NCI-H446 treated with DMSO at 0.1 percent for 48 hours (cell line): Measurements from ENCODE around the gene SLC7A8.
A peak's percentile ranks its signal among the peaks of the same experiment; 100 is the strongest.

Experiments
- DNase-seq: peaks from one replicate; lab custom pipeline; 2025; lab: John Stamatoyannopoulos, UW

The SLC7A8 gene

GRCh38 chr14:23158779-23159178, 24.7 kb downstream of the SLC7A8 start:
- DNase-seq: no peak

DNA sequence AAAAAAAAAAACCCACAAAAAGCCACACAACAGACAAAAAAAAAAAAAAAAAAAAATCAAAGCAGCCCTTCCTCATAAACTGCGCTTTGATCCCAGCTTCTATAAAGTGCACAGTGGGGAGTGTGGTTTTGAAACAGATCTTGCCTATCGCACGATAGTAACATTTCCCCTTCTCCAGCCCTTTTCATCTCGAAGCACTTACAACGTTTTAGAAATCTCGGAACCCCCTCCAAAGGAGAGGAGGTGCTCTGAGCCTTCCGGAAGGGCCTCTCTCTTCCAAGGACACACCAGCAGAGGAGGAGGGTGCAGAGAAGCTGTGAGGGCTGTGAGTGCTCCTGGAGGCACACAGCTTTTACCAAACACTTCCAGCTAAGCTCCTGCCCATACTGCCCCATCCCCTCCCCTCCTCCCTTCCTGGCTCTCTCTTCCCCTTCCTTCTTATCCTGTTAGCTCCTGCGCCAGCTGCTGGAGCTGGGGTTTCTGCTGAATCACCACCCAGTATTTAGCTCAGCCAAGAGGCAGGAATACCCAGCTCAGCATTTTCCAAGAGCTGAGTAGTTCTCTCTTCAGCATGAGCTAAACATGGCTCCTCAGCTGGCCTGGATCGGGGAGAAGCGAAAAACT, 28.4 kb downstream of the SLC7A8 start:
- peak; percentile 73 for DNase-seq

- peak; percentile 82 for DNase-seq
Measured at GRCh38 chr14:23153851-23154796, 29.3 kb downstream of the SLC7A8 start.

GRCh38 chr14:23151342-23151741, 32.1 kb downstream of the SLC7A8 start:
- no peak for DNase-seq

- DNase-seq: no peak
Measured at GRCh38 chr14:23149745-23150144, 33.7 kb downstream of the SLC7A8 start.

DNA sequence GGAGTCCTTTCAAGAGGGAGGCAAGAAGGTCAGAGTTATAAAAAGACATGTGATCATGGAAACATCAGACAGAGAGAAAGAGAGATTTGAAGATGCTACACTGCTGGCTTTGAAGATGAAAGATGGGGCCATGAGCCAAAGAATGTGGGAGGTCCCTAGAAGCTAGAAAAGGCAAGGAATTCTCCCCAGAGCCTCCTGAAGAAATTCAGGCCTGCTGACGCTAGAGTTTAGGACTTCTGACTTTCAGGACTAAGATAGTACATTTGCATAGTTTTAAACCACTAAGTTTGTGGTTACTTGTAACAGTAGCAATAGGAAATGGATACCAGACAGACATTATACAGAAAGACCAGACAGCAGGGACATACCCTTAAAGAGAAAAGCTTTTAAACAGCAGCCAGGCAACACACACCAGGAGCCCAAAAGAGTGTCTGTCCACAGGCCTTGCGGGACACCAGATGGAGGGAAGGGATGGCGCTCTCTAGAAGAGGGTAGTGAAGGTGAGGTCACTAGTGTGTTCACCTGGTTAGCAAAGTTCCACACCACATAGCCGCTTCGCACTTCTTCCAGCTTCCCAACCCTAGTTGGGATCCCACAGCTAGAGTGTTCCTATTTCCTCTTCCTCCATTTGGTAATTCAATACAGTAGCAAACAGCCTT, 34.7 kb downstream of the SLC7A8 start:
- no peak for DNase-seq

DNA sequence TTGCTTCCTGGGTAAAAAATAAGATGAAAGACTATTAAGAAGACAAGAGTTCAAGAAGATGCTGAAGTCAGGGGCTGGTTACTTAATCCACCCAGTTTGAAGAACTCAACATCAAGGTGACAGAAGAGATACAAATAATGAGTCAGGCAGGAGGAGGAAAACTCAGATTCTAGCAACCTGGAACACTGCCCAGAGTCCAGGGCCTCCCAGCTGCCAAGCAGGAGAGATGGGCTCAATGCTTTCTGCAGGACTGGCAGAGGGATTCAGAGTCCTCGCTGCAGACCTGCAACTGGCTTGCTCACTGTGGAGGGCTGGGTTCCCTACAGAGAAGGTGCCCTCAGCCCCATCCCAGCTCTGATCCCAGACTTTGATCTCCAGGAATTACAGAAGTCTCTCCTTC, 35.8 kb downstream of the SLC7A8 start:
- DNase-seq: peak; percentile 88

DNA sequence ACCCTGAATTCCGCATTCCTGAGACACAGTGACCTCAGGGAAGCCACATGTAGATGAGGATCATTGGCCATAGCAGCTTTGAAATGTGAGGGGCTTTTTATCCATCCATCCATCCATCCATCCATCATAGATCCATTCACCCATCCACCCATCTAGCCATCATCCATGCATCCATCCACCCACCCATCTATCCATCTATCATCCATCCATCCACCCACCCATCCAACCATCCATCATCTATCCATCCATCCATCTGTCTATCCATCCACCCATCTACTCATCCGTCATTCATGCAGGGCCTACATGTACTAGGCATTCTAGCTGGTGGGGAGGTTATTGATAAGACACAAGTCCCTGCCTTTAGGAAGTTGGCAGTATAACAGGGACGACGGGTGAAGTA, 36.5 kb downstream of the SLC7A8 start:
- no peak for DNase-seq

DNA sequence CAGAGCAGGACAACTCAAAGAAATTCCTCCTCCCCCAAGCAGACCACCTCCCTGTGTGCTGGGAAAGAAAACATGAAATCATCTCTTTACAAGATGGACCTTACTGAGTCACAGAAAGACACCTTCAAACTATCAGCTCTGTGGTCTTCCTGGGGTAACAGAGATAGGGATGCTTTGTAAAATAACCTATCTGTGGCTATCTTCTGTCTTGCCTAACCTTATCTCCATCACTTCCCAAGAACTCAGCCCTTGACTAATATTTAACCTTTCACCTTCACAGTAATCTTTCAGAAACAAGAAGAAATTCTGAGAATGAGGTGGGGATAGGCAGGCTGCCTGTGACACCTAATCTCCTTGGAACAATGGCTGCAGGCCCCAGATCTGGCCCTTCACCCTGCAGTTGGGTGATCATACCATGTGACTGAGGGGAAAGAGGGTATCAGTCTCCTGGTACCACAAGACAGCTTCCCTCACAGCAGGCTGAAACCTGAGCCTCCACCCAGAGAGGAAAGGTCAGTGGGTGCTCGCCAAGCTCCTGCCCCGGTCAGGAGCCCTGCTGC, 37.0 kb downstream of the SLC7A8 start:
- no peak for DNase-seq

GRCh38 chr14:23145794-23146350, 37.6 kb downstream of the SLC7A8 start:
- peak; percentile 9 for DNase-seq

DNA sequence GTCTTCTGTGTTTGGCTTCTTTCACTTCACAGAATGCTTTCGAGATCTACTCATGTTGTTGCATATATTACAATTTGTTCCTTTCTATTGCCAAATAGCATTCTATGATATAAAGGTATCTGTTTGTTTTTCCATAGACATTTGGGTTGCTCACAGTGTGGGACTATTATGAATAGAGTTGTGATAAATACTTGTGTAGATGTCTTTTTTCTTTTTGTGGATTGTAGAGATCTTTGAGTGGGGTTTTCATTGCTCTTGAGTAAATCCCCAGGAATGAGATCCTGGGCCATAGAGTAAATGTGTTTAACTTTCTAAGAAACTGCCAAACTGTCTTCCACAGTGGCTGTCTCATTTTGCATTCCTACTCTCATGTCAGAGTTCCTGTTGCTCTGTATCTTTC, 39.5 kb downstream of the SLC7A8 start:
- no peak for DNase-seq

DNA sequence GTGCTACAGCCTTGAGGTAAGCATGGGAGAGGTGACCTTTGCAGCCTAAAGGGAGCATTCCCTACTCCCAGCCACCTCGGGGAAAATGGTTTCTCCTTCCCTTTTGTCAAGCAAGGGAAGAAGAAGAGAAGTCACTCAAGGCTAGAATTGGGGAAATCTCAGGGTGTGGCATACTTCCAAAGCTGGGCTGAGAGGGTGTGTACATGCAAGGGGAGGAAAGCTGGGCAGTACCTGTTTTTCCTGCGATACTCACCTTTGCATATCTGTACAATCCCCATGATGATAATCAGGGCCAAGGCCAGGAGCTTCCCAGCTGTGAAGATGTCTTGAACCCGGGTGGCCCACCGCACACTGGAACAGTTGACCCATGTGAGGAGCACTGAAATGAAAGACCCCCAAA, 40.6 kb downstream of the SLC7A8 start:
- no peak for DNase-seq

DNA sequence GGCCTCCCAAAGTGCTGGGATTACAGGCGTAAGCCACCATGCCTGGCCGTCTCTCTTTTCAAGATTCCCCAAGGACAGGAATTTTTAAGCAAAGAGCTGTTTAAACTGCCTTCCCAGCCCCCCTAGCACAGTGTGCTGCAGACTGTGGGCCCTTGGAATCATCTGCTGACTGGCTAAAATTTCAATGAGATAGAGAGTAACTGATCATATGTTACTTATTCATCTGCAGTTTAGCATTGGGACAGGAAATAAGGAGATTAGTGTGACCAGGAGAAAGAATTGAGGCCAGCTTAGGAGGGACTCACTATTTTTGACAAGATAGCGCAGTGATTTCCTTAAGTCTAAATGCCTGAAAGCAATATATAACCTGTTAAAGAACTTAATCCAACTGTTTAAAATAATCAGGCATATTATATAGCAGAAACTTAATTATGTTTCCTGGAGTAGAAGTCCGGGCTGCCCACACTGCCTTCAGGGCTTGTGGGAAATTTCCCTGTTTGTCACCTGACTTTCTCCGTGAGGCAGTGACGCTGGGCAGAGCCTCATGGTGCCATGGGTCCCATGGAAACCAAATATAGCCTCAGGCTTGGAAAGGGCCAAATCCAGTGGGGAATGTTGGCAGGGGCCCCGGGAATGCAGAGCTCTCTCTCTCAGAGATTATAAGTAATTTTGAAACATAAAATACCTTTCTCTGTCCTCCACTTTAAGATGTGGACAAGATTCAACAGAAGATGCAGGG, 41.6 kb downstream of the SLC7A8 start:
- DNase-seq: peak; percentile 36

DNA sequence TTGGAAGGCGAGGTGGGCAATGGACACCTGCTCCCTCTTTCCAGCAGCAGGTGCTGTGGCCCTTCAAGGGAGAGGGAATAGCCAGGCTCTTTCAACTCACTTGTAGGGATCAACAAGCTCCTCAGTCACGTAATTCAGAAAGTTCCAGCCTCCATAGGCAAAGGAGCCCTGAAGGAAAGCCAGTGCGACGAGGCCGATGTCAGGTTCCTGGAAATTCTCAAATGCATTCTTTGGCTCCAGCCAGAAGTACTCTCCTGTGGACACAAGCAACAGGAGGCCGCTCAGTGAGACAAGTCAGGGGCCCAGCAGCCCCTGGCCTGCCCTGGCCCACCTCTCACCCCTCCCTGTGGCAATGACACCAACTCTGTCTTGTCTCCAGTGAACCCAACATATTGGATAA, 43.1 kb downstream of the SLC7A8 start:
- DNase-seq: no peak

- DNase-seq: no peak
Measured at GRCh38 chr14:23139874-23140273, 43.6 kb downstream of the SLC7A8 start.

DNA sequence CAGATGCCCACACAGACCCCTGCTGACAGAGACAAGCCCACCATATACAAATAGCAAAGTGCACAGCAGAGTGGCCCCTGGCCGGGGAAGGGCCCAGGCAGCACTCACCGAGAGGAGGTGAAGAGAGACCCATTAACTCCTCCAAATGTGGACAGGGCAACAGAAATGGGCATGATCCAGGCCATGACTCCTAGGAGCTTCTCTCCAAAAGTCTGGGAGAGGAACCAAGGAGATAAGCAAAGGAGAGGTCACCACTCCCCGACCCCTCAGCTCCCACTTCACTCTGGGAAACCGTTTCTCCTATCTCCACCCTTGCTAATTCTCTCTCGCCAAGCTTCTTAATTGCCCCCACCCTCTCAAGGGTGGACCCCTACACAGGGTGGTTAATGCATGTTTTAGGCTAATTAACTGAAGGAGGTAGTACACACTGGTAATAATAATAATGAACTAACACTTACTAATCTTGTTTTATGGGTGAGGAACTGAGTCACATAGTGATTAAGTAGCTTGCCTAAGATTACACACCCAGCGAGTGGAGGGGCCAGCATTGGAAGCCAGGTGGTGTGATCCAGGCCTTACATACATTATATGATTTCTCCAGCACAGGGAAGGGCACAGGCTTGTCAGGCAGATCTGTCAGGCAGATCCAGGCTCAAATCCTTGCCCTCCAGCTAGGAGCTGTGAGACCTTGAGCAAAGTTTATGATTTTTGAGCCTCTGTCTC, 45.5 kb downstream of the SLC7A8 start:
- DNase-seq: no peak

- DNase-seq: peak; percentile 50
Measured at GRCh38 chr14:23137192-23137812, 46.2 kb downstream of the SLC7A8 start.

DNA sequence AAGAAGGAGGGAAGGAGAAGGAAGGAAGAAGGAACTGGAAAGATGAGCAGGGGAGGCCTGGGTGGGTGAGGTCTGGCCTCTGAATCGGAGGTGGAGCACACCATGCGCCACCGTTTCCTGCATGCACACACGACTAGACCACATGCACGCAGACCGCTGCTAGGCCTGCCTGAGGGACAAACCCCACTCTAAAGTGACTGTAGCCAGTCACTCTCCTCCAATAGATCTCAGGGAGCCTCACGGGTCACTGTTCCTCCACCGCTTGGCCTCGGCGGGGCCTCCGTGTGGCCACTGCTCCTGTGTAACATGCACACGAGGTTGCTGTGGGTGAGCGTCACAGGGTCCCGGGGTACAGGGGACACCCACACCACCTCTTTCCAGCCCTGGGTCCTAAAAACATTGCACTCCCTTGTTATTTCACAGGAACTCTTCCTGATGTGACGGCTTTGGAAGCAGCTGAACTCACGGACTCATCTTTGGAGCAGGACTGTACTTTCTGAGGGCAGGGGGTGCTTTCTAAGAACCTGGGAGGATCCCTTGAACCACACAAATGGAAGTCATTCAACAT, 46.8 kb downstream of the SLC7A8 start:
- no peak for DNase-seq

- DNase-seq: no peak
Measured at GRCh38 chr14:23132970-23133369, 50.5 kb downstream of the SLC7A8 start.

- no peak for DNase-seq
Measured at GRCh38 chr14:23131482-23131881, 52.0 kb downstream of the SLC7A8 start.
